Mesodermal cell (in vitro differentiated cells): Measurements from ENCODE around the gene BCL11A.

Experiments used
- H3K27ac ChIP-seq: 2 replicates; pipeline ENCODE4 v1.7.0; 2013; ENCODE audit warnings: mild to moderate bottlenecking, low read depth, low read length, moderate library complexity; ENCODE audit not compliant: severe bottlenecking
- H3K36me3 ChIP-seq: 2 replicates; pipeline ENCODE4 v1.7.1; 2013; ENCODE audit warnings: mild to moderate bottlenecking, low read length, moderate library complexity; ENCODE audit not compliant: control insufficient read depth, insufficient read depth
- H3K4me1 ChIP-seq: one replicate; pipeline ENCODE4 v1.7.1; 2013; ENCODE audit warnings: mild to moderate bottlenecking, low read length; ENCODE audit not compliant: insufficient read depth, control insufficient read depth, poor library complexity, severe bottlenecking
- H3K4me3 ChIP-seq: 2 replicates; pipeline ENCODE4 v1.7.0; 2013; ENCODE audit warnings: low read length, control low read depth, mild to moderate bottlenecking; ENCODE audit not compliant: insufficient read depth, poor library complexity, severe bottlenecking; ENCODE audit errors: extremely low read depth
- H3K9me3 ChIP-seq: 2 replicates; pipeline ENCODE4 v1.7.1; 2013; ENCODE audit warnings: mild to moderate bottlenecking, low read length, moderate library complexity; ENCODE audit not compliant: control insufficient read depth
- WGBS, 2 experiments: methylation state at CpG; one replicate each; pipeline ENCODE4 v1.1.5; 2013; ENCODE audit warnings: missing lambda C conversion rate in 2 of 2; ENCODE audit not compliant: insufficient coverage in 2 of 2; 5-methylcytosine and 5-hydroxymethylcytosine counted together

Gene BCL11A

GRCh38 chr2:60442608-60443007 lies 110.8 kb downstream of the BCL11A start:
- Histone ChIP-seq H3K27ac (no peak overlapping the region), H3K4me3 (no peak overlapping the region), H3K4me1 (no peaks in the 10 kb centered on the region), H3K9me3 (no peaks in the 10 kb centered on the region), H3K36me3 (no peaks in the 10 kb centered on the region)
- WGBS, 2 experiments, result no CpG with 5 or more reads among the region's 3 CpGs

GRCh38 chr2:60441800-60442199 lies 111.7 kb downstream of the BCL11A start:
- no peak overlapping the region for H3K27ac ChIP-seq
- WGBS, 2 experiments, result 100% methylated on average over 2 of the region's 5 CpGs; no CpG with 5 or more reads in 1 of the 2 experiments

GRCh38 chr2:60440767-60441163 lies 112.7 kb downstream of the BCL11A start:
- H3K36me3 ChIP-seq, result no peaks in the 10 kb centered on the region
- H3K4me3 ChIP-seq, result no peak overlapping the region
- no peak overlapping the region for H3K27ac ChIP-seq
- 88 to 91% methylated on average over 6 of the region's 6 CpGs for WGBS, 2 experiments
- no peaks in the 10 kb centered on the region for H3K4me1 ChIP-seq
- H3K9me3 ChIP-seq, result no peaks in the 10 kb centered on the region

More at GRCh38 chr2:60441800-60442199, 111.7 kb downstream of the BCL11A start:
- Histone ChIP-seq H3K36me3 (no peaks in the 10 kb centered on the region), H3K9me3 (no peaks in the 10 kb centered on the region), H3K4me1 (no peaks in the 10 kb centered on the region), H3K4me3 (no peak overlapping the region)

GRCh38 chr2:60440079-60440766 lies 113.2 kb downstream of the BCL11A start:
- H3K9me3 ChIP-seq, result no peaks in the 10 kb centered on the region
- H3K4me1 ChIP-seq, result no peaks in the 10 kb centered on the region
- no peaks in the 10 kb centered on the region for H3K36me3 ChIP-seq
- H3K4me3 ChIP-seq, result no peak overlapping the region
- no peak overlapping the region for H3K27ac ChIP-seq
- 100% methylated on average over 1 of the region's 3 CpGs; no CpG with 5 or more reads in 1 of the 2 experiments for WGBS, 2 experiments

- H3K36me3 ChIP-seq, result no peaks in the 10 kb centered on the region
- WGBS, 2 experiments, result 84 to 94% methylated on average over 11 to 14 of the region's 20 CpGs
- no peaks in the 10 kb centered on the region for H3K9me3 ChIP-seq
- no peaks in the 10 kb centered on the region for H3K4me1 ChIP-seq
- no peak overlapping the region for H3K27ac ChIP-seq
- H3K4me3 ChIP-seq, result no peak overlapping the region
These were observed 114.1 kb downstream of the BCL11A start for GRCh38 chr2:60439219-60439974.

GRCh38 chr2:60438653-60439052 lies 114.8 kb downstream of the BCL11A start:
- Histone ChIP-seq H3K27ac (no peak overlapping the region), H3K4me3 (no peak overlapping the region), H3K4me1 (no peaks in the 10 kb centered on the region), H3K36me3 (no peaks in the 10 kb centered on the region), H3K9me3 (no peaks in the 10 kb centered on the region)
- 91 to 92% methylated on average over 3 to 4 of the region's 6 CpGs for WGBS, 2 experiments

- 88 to 89% methylated on average over 1 to 3 of the region's 4 CpGs for WGBS, 2 experiments
- Histone ChIP-seq H3K9me3 (no peaks in the 10 kb centered on the region), H3K27ac (no peak overlapping the region), H3K4me3 (no peak overlapping the region), H3K36me3 (no peaks in the 10 kb centered on the region), H3K4me1 (no peaks in the 10 kb centered on the region)
These were observed 115.3 kb downstream of the BCL11A start for GRCh38 chr2:60438131-60438530.

GRCh38 chr2:60437080-60437696 lies 116.3 kb downstream of the BCL11A start:
- 57% methylated on average over 4 to 6 of the region's 7 CpGs for WGBS, 2 experiments
- Histone ChIP-seq H3K36me3 (no peaks in the 10 kb centered on the region), H3K4me1 (no peaks in the 10 kb centered on the region), H3K9me3 (no peaks in the 10 kb centered on the region), H3K4me3 (no peak overlapping the region), H3K27ac (no peak overlapping the region)

GRCh38 chr2:60433018-60433596 lies 120.3 kb downstream of the BCL11A start:
- H3K9me3 ChIP-seq, result no peaks in the 10 kb centered on the region
- no peaks in the 10 kb centered on the region for H3K36me3 ChIP-seq
- H3K4me3 ChIP-seq, result no peak overlapping the region
- WGBS, 2 experiments, result 47 to 71% methylated on average over 2 to 4 of the region's 5 CpGs
- H3K27ac ChIP-seq, result no peak overlapping the region
- H3K4me1 ChIP-seq, result no peaks in the 10 kb centered on the region

GRCh38 chr2:60432035-60432601 lies 121.3 kb downstream of the BCL11A start:
- no peak overlapping the region for H3K27ac ChIP-seq
- H3K36me3 ChIP-seq, result no peaks in the 10 kb centered on the region
- H3K4me1 ChIP-seq, result no peaks in the 10 kb centered on the region
- H3K9me3 ChIP-seq, result no peaks in the 10 kb centered on the region
- 76 to 92% methylated on average over 3 to 5 of the region's 8 CpGs for WGBS, 2 experiments
- H3K4me3 ChIP-seq, result no peak overlapping the region
